GM10266 (cell line): ENCODE measurements around the gene EHF.

Experiments used
- DNase-seq: peaks from one replicate; pipeline ENCODE4 v3.0.0; 2012; ENCODE audit errors: extremely low spot score
- CTCF ChIP-seq: IDR thresholded peaks from 2 replicates; pipeline ENCODE4 v1.5.1; 2012; ENCODE audit warnings: mild to moderate bottlenecking, low read depth; ENCODE audit not compliant: control insufficient read depth, insufficient read depth; ENCODE audit errors: missing control alignments

Gene EHF

DNA sequence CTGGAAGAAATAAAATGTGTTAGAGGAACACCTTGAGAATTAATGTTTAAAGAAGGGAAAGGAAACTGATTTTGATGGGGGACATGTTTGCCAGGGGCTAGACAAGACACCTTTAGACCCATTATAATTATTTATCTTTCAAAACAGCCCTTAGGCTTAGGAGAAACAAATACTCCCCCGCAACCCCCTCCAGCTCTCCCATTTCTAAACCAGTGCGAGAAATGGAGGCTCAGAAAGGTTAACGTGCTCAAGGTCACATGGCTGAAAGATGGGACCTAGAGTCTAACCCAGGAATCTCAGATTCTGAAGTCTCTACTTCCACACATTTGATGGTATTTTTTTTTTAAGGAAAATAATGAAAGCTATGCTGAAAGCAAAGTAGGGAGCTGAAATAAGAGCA lies 18.0 kb downstream of the EHF start:
- TF ChIP-seq CTCF = no peak
- DNase-seq = no peak

DNA sequence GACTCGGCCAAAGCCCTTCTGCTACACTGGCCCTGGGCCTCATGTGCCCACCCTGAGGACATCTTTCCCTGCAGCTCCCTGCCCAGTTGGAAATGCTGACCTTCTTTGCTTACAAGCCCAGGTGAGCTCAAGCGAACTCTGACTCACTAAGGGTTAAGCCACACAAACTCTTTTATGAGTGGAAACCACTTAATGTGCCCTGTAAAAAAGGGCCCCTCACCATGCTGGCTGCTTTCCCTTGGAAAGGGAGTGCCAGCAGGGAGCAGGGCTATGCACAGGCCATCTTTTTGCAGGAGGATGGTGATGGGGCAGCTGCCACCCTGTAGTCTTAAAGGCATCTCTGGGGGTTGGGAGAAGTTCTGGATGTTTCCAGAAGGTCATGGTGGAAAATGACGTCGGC lies 18.7 kb downstream of the EHF start:
- no peak for DNase-seq

DNA sequence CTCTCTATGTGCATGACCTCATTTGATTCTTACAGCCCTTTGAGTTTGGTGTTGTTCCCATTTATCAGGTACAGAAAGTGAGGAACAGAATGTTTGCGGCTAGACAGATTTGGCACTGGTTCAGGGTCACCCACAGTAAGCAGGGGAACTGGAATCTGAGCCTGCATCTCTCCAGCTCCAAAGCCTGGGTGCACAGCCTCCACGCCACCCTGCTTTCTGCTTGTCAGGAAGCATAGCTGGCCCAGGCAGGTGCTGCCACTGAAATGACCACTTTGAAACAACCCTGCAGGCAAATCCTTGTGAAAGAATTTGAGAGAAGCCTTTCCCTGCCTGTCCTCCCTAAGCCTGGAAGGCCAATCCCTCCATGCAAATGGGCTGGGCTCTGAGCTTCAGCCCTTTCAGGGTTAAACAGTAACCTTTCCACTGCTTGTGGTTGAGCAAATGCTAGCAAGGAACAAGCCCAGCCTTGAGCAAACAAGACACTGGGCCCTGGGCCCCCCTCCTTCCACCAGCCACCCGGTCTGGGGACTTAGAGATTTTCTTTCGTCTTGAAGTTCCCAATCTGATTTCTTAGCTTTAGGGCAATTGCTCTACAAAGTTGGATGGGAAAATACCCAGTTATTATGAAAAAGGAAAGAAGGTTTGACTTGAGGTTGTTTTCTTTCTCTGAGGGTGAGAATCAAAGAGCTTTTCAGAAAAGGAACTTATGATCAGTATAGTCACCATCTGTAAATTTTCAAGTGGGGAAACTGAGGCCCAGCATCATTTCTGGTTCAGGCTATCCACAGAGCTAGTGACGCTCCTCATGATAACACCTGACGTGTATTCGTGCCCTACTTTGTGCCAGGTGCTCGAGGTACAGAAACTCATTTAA lies 19.4 kb downstream of the EHF start:
- DNase-seq = no peak
- no peak for TF ChIP-seq CTCF

More for the DNA sequence above, 18.7 kb downstream of the EHF start:
- TF ChIP-seq CTCF = no peak

- TF ChIP-seq CTCF = no peak
- DNase-seq = no peak
Measured at GRCh38 chr11:34640924-34641275, 20.0 kb downstream of the EHF start.

GRCh38 chr11:34641456-34641855 lies 20.6 kb downstream of the EHF start:
- DNase-seq = no peak
- TF ChIP-seq CTCF = no peak

- DNase-seq = no peak
- TF ChIP-seq CTCF = no peak
Measured at GRCh38 chr11:34642001-34642554, 21.2 kb downstream of the EHF start.

GRCh38 chr11:34642873-34643272 lies 22.0 kb downstream of the EHF start:
- TF ChIP-seq CTCF = no peak
- no peak for DNase-seq
